RWPE2 (cell line): ENCODE measurements around the gene RUSF1.
A peak's percentile ranks its signal among the peaks of the same experiment; 100 is the strongest.

Experiments used
- ATAC-seq: fragments of 200-7000 bp; cut with Tn5 transposase; 3 replicates; pipeline ENCODE4 v1.9.1; 2021; ENCODE audit warnings: low read depth
- DNase-seq: peaks from one replicate; pipeline ENCODE4 v3.0.0-alpha.2; 2020; ENCODE audit warnings: low spot score
- H3K27ac ChIP-seq: fragments of 450-650 bp; 2 replicates; pipeline ENCODE4 v1.5.1; 2017; ENCODE audit warnings: mild to moderate bottlenecking; ENCODE audit not compliant: poor library complexity, severe bottlenecking
- H3K27me3 ChIP-seq: fragments of 250-450 bp; sonication (Bioruptor Pico); 2 replicates; pipeline ENCODE4 v1.5.1; 2021; ENCODE audit warnings: mild to moderate bottlenecking, moderate library complexity; ENCODE audit not compliant: insufficient read depth, poor library complexity, severe bottlenecking
- H3K36me3 ChIP-seq: fragments of 250-450 bp; sonication (Bioruptor Pico); 2 replicates; pipeline ENCODE4 v1.5.1; 2020; ENCODE audit warnings: low read depth, mild to moderate bottlenecking, moderate library complexity
- H3K4me1 ChIP-seq: fragments of 250-450 bp; sonication (Bioruptor Pico); 2 replicates; pipeline ENCODE4 v1.5.1; 2021; ENCODE audit warnings: mild to moderate bottlenecking, moderate library complexity; ENCODE audit not compliant: insufficient read depth, poor library complexity, severe bottlenecking
- H3K4me3 ChIP-seq: fragments of 250-450 bp; sonication (Bioruptor Pico); 2 replicates; pipeline ENCODE4 v1.5.1; 2021; ENCODE audit warnings: mild to moderate bottlenecking, moderate library complexity; ENCODE audit not compliant: severe bottlenecking
- H3K9me3 ChIP-seq: fragments of 250-450 bp; sonication (Bioruptor Pico); 2 replicates; pipeline ENCODE4 v1.5.1; 2021; ENCODE audit warnings: mild to moderate bottlenecking, moderate library complexity; ENCODE audit not compliant: severe bottlenecking
- CTCF ChIP-seq: fragments of 450-650 bp; IDR thresholded peaks from one replicate; pipeline ENCODE4 v1.5.1; 2017; ENCODE audit warnings: mild to moderate bottlenecking, moderate library complexity; ENCODE audit not compliant: poor library complexity, severe bottlenecking

The RUSF1 gene

GRCh38 chr16:31478956-31479355 is 29.2 kb downstream of the RUSF1 start:
- no peaks in the 10 kb centered on the region for H3K4me1 ChIP-seq
- no peak overlapping the region for H3K27ac ChIP-seq
- peaks cover 38% of the 10 kb centered on the region for H3K36me3 ChIP-seq
- peak; percentile 22; the same call in 2 of the 3 replicates for ATAC-seq
- TF ChIP-seq CTCF = no peak
- DNase-seq = no peak
- H3K4me3 ChIP-seq = no peak overlapping the region
- no peaks in the 10 kb centered on the region for H3K27me3 ChIP-seq
- H3K9me3 ChIP-seq = no peaks in the 10 kb centered on the region

- no peaks in the 10 kb centered on the region for H3K9me3 ChIP-seq
- no peaks in the 10 kb centered on the region for H3K4me1 ChIP-seq
- no peak overlapping the region for H3K27ac ChIP-seq
- DNase-seq (no peak), ATAC-seq (no peak)
- TF ChIP-seq CTCF = no peak
- no peak overlapping the region for H3K4me3 ChIP-seq
- peaks cover 47% of the 10 kb centered on the region for H3K36me3 ChIP-seq
- H3K27me3 ChIP-seq = no peaks in the 10 kb centered on the region
These were observed 30.7 kb downstream of the RUSF1 start for GRCh38 chr16:31477220-31478216.

GRCh38 chr16:31476303-31477219 is 31.6 kb downstream of the RUSF1 start:
- no peak overlapping the region for H3K4me3 ChIP-seq
- H3K36me3 ChIP-seq = peaks cover 47% of the 10 kb centered on the region
- ATAC-seq (no peak), DNase-seq (no peak)
- no peaks in the 10 kb centered on the region for H3K9me3 ChIP-seq
- TF ChIP-seq CTCF = no peak
- peaks cover under 1% of the 10 kb centered on the region for H3K4me1 ChIP-seq
- H3K27me3 ChIP-seq = no peaks in the 10 kb centered on the region
- H3K27ac ChIP-seq = no peak overlapping the region

GRCh38 chr16:31475946-31476302 is 32.3 kb downstream of the RUSF1 start:
- no peak overlapping the region for H3K27ac ChIP-seq
- no peak overlapping the region for H3K4me3 ChIP-seq
- DNase-seq = no peak
- peaks cover 47% of the 10 kb centered on the region for H3K36me3 ChIP-seq
- H3K27me3 ChIP-seq = no peaks in the 10 kb centered on the region
- no peak for ATAC-seq
- H3K4me1 ChIP-seq = peaks cover 7% of the 10 kb centered on the region
- H3K9me3 ChIP-seq = no peaks in the 10 kb centered on the region
- TF ChIP-seq CTCF = no peak
